Measurements from ENCODE around the gene FGFR3. TPM values are rescaled to one million over a fixed set of nuclear protein-coding genes. Genes with fewer than 3 reads are reported as not detected.

The FGFR3 gene
- total RNA-seq, 1 donor from 2014 or later = 0.79 TPM

DNA sequence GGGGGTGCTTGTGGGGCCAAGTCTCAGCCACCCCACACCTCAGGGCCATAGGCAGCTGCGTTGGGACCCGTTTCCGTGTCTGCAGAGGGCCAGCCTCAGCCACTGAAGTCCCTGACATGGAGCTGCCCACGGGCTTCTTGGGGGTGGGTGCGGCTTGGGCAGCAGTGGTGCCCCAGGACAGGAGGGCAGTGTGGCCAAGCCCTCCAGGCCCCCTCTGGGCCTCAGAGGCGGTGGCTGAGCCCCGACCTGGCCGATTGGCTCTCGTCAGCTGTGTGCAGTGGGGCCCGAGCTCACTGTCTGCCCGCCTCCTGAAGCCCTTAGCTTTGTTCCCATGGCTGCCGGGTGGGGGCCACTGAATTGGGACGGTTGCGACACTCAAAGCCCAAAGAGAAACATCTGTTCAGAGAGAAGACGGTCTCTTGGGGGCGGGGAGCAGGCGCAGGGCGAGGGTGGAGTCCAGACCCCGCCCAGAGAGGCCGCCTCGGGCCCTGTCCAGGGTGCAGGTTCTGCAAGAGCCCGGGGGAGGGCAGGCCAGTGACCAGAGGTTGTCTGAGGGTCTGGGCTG lies 9.1 kb downstream of the FGFR3 start:
- no peak for DNase-seq (ENCODE audit: low read depth, low spot score)

DNA sequence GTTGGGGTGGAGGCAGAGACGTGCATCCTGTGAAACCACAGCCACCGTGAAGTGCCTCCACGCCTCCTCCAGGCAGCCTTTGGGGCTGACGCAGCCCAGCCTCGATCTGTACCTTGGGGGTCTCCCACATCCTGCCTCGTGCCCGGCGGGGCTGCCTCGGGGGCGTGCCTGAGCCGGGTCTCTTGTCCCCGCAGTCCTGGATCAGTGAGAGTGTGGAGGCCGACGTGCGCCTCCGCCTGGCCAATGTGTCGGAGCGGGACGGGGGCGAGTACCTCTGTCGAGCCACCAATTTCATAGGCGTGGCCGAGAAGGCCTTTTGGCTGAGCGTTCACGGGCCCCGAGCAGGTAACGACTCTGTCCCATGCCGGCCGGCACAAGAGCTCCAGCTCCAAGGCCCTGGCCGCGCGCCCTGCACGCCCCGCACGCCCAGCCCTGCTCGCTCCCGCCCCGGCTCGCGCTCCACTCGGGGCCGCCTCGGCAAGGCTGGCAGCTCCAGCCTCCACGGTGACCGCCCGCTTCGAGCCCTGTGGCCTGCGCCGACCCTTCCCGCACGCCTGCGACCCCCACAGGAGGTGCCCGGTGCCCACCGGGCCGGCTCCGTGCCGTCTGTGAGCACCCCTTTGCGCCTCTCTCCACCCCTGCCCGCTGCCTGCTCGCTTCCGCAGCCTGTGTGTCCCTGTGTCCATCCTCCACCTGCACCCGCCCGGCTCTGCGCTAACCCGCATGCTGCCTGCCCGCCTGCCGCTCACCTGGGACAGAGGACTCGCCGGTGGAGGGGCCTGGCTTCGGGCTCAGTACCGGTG lies 9.8 kb downstream of the FGFR3 start:
- no peak for DNase-seq (ENCODE audit: low read depth, low spot score)

DNA sequence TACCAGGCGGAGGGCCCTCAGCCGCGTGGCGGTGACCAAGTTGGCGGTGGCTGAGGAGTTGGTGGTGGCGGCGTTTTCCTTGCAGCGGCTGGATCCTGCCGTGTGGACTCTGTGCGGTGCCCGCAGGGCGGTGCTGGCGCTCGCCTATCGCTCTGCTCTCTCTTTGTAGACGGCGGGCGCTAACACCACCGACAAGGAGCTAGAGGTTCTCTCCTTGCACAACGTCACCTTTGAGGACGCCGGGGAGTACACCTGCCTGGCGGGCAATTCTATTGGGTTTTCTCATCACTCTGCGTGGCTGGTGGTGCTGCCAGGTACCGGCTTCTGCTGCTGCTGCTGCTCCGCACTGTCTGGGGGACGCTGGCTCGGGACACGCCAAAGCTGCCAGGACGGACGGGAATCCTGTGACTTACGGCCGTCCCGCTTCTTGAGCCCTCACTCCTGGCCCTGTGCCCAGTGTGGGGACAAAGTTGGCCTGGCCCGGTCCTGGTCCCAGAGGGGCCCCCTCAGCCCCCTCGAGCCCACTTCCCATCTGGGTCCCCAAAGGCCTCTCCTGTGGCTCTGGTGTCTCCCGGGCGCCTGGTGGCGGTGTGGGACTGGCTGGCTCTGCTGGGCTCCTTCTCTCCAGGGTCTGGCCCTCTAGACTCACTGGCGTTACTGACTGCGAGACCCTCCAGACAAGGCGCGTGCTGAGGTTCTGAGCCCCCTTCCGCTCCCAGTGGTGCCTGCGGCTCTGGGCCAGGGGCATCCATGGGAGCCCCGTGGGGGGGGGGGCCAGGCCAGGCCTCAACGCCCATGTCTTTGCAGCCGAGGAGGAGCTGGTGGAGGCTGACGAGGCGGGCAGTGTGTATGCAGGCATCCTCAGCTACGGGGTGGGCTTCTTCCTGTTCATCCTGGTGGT lies 10.7 kb downstream of the FGFR3 start:
- DNase-seq (ENCODE audit: low read depth, low spot score) = no peak

DNA sequence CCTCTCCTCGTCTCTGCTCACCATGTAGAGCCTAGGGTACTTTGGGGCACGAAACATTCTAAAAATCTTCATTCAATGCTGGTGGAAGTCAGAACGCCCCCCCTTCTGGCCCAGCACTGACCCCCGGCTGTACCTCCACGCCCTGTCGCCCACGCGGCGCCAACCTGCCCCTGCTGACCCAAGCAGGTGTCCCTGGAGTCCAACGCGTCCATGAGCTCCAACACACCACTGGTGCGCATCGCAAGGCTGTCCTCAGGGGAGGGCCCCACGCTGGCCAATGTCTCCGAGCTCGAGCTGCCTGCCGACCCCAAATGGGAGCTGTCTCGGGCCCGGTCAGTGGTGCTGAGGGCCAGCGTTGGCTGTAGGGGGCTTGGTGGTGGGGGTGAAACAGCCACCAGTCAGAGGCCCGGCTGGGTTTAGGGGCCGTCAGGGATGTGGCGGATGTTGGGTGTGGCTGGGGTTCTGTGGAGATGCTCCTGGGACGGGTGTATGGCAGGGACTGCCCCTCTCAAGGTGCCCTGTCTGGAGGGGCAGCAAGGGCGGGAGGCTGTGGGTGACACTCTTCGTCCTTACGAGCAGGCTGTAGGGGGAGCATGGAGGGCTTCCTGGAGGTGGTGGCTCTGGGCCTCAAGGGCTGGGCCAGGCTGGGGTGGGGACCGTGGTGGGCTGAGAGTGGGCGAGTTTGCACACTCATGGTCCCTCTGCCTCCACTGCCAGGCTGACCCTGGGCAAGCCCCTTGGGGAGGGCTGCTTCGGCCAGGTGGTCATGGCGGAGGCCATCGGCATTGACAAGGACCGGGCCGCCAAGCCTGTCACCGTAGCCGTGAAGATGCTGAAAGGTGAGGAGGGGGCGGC lies 11.8 kb downstream of the FGFR3 start:
- DNase-seq (ENCODE audit: low read depth, low spot score) = no peak

DNA sequence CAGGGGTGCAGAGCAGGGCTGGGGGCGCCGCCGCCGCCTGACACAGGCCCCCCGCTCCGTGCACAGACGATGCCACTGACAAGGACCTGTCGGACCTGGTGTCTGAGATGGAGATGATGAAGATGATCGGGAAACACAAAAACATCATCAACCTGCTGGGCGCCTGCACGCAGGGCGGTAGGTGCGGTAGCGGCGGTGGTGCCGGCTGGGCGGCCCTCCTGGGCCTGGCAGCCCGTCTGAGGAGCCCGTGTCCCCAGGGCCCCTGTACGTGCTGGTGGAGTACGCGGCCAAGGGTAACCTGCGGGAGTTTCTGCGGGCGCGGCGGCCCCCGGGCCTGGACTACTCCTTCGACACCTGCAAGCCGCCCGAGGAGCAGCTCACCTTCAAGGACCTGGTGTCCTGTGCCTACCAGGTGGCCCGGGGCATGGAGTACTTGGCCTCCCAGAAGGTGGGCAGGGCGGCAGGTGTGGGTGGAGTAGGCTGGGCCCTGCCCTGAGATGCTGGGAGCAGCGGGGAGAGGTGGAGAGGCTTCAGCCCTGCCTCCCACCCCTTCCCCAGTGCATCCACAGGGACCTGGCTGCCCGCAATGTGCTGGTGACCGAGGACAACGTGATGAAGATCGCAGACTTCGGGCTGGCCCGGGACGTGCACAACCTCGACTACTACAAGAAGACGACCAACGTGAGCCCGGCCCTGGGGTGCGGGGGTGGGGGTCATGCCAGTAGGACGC lies 12.6 kb downstream of the FGFR3 start:
- no peak for DNase-seq (ENCODE audit: low read depth, low spot score)

DNA sequence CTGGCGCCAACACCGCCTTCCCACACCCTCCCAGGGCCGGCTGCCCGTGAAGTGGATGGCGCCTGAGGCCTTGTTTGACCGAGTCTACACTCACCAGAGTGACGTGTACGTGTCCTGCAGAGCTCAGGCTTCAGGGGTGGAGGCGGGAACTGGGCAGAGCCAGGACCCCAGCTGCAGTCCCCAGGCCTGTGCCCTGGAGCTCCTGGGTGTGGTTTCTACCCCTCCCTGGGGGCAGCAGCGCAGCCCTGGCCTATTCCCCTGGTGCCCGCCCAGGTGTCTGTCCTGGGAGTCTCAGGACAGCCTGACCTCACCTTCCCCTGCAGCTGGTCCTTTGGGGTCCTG lies 13.1 kb downstream of the FGFR3 start:
- no peak for DNase-seq (ENCODE audit: low read depth, low spot score)

DNA sequence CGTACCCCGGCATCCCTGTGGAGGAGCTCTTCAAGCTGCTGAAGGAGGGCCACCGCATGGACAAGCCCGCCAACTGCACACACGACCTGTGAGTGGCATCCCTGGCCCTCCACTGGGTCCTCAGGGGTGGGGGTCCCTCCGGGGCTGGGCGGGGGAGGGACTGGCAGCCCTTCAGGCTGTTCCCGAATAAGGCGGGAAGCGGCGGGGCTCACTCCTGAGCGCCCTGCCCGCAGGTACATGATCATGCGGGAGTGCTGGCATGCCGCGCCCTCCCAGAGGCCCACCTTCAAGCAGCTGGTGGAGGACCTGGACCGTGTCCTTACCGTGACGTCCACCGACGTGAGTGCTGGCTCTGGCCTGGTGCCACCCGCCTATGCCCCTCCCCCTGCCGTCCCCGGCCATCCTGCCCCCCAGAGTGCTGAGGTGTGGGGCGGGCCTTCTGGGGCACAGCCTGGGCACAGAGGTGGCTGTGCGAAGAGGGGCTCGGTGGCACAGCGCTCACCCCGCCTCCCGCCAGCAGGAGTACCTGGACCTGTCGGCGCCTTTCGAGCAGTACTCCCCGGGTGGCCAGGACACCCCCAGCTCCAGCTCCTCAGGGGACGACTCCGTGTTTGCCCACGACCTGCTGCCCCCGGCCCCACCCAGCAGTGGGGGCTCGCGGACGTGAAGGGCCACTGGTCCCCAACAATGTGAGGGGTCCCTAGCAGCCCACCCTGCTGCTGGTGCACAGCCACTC lies 13.7 kb downstream of the FGFR3 start:
- DNase-seq (ENCODE audit: low read depth, low spot score) = no peak

DNA sequence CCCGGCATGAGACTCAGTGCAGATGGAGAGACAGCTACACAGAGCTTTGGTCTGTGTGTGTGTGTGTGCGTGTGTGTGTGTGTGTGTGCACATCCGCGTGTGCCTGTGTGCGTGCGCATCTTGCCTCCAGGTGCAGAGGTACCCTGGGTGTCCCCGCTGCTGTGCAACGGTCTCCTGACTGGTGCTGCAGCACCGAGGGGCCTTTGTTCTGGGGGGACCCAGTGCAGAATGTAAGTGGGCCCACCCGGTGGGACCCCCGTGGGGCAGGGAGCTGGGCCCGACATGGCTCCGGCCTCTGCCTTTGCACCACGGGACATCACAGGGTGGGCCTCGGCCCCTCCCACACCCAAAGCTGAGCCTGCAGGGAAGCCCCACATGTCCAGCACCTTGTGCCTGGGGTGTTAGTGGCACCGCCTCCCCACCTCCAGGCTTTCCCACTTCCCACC lies 14.3 kb downstream of the FGFR3 start:
- no peak for DNase-seq (ENCODE audit: low read depth, low spot score)

- DNase-seq (ENCODE audit: low read depth, low spot score) = no peak
Measured at GRCh38 chr4:1808396-1808795, 15.3 kb downstream of the FGFR3 start.

DNA sequence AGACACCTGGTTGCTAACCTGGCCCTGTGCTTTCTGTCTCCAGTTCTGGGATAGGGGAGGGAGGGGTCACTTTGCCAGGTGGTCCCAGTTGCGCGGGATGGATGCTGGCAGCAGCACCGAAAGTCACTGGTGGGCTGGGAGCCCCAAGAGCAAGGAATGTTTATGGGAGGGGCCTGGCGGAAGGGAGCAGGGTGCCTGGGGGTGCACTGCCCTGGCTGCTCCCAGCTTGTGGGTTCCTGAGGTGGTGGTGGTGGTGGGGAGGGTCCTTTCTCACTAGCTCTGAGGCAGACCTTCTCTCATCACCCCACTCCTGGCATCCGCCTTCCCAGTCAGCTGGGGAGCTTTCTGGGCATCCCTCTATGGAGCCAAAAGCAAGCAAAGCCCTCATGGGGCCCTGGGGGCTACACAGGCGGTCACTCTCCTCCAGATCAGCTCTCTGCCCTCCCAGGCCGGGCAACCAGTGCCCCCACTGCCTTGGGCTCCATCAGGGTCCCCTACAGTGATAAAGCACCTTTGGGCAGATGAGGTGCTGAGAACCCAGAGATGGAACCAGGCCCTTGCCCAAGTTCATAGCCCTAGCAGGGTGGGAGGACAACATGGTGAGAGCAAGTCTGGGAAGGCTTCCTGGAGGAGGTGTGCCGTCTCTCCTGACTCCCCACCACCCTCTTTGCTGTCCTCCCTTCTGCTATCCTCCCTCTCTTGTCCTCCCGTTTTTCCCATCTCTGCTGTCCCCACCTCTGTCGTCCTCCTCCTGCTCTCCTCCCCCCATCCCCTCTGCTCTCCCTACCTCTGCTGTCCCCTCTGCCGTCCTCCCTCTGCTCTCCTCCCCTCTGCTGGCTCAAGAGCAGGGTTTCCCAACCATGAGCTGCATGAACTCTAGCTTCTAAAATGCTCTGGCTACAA lies 16.0 kb downstream of the FGFR3 start:
- no peak for DNase-seq (ENCODE audit: low read depth, low spot score)

GRCh38 chr4:1809754-1810502 lies 16.8 kb downstream of the FGFR3 start:
- peak; percentile 15 for DNase-seq (ENCODE audit: low read depth, low spot score)

GRCh38 chr4:1810765-1811164 lies 17.7 kb downstream of the FGFR3 start:
- DNase-seq (ENCODE audit: low read depth, low spot score) = no peak

DNA sequence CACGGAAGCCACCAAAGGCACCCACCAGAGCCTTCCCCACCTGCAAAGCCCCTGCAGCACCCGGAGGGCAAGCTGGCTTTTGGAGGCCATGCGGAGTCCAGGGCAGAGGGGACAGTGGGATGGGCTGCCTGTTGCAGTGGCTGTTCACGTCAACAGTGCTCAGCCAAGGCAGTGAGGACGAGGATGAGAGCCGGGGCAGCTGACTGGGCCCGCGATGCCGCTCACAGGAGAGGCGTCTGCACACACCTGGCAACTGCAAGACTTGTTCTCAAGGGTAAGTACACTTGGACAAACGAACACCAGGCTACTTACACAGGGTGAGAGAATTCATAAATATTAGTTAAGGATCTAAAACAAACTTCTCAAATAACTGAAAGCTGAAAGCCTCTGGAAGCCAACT lies 19.6 kb downstream of the FGFR3 start:
- no peak for DNase-seq (ENCODE audit: low read depth, low spot score)

GRCh38 chr4:1813231-1813630 lies 20.1 kb downstream of the FGFR3 start:
- DNase-seq (ENCODE audit: low read depth, low spot score) = no peak

DNA sequence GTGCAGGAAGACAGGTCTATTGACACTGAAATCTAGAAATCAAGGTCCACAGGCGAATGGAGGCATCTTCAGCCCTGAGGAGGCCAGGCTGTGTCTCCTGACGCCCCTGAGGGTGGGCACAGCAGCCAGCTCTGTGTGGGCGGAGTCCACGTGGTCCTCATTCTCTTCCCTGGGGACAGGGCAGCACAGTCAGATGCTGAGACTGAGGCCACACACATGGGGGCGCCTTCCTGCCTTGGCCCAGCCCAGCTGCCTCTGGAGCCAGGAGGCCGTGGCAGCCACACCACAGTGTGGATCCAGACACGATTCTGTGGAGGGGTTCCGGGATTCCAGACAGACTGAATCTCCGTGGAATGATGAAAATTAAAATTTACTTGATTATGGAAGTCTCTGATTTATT lies 20.8 kb downstream of the FGFR3 start:
- no peak for DNase-seq (ENCODE audit: low read depth, low spot score)

DNA sequence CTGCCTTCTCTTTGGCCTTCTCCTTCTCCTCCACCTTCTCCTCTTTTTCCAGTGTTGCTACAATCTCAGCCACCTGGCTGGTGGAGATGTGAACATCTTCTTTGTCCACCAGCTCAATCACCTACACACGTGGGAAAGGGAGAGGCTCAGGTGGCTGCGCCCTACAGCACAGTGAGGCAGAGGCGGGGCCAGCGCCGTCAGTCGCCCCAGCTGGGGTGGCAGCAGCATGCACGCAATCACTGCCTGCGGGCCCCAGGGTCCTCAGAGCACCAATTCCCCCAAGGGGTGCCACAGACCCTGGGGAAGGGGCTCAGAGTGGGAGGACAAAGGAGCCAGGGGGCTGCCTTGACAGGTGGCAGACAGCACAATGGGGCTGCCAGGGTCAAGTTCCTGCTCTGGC lies 21.4 kb downstream of the FGFR3 start:
- no peak for DNase-seq (ENCODE audit: low read depth, low spot score)

GRCh38 chr4:1815096-1815996 lies 22.3 kb downstream of the FGFR3 start:
- no peak for DNase-seq (ENCODE audit: low read depth, low spot score)

Measured in pulmonary artery endothelial cell (primary cell).